Measurements from ENCODE around the gene RELL1.

The RELL1 gene

GRCh38 chr4:37686373-37687193 is at the start of gene RELL1:
TSS of gene RELL1 (minus strand) at chr4:37686376. CDS start at chr4:37686287, 89 bp downstream.
- no peak for TF ChIP-seq CTCF (conservative IDR thresholded peaks at IDR 0.05)
- TF ChIP-seq ZFX (IDR thresholded peaks at IDR 0.05) = no peak
- peak within 1 kb of the TSS; percentile 84 for H3K27ac ChIP-seq

- H3K27ac ChIP-seq = no peak overlapping the region
Observed at GRCh38 chr4:37735578-37735977, 49.4 kb upstream of the RELL1 start.

GRCh38 chr4:37734989-37735388 is 48.8 kb upstream of the RELL1 start:
- no peak overlapping the region for H3K27ac ChIP-seq
- no peak for TF ChIP-seq ZFX (IDR thresholded peaks at IDR 0.05)
- no peak for TF ChIP-seq CTCF (conservative IDR thresholded peaks at IDR 0.05)

More at GRCh38 chr4:37735578-37735977, 49.4 kb upstream of the RELL1 start:
- TF ChIP-seq CTCF (conservative IDR thresholded peaks at IDR 0.05) = no peak
- TF ChIP-seq ZFX (IDR thresholded peaks at IDR 0.05) = no peak

GRCh38 chr4:37733240-37733867 is 47.2 kb upstream of the RELL1 start:
- TF ChIP-seq CTCF (conservative IDR thresholded peaks at IDR 0.05) = no peak
- TF ChIP-seq ZFX (IDR thresholded peaks at IDR 0.05) = no peak
- no peak overlapping the region for H3K27ac ChIP-seq

GRCh38 chr4:37732526-37733186 is 46.5 kb upstream of the RELL1 start:
- TF ChIP-seq CTCF (conservative IDR thresholded peaks at IDR 0.05) = no peak
- no peak for TF ChIP-seq ZFX (IDR thresholded peaks at IDR 0.05)
- H3K27ac ChIP-seq = no peak overlapping the region

GRCh38 chr4:37729649-37730004 is 43.5 kb upstream of the RELL1 start:
- H3K27ac ChIP-seq = no peak overlapping the region
- TF ChIP-seq ZFX (IDR thresholded peaks at IDR 0.05) (no peak), CTCF (conservative IDR thresholded peaks at IDR 0.05) (no peak)

- TF ChIP-seq CTCF (conservative IDR thresholded peaks at IDR 0.05) (no peak), ZFX (IDR thresholded peaks at IDR 0.05) (no peak)
- H3K27ac ChIP-seq = no peak overlapping the region
Observed at GRCh38 chr4:37728064-37728463, 41.9 kb upstream of the RELL1 start.
